Hepatocyte (in vitro differentiated cells): ENCODE results near the gene ENTHD1. TPM values are rescaled to one million over a fixed set of nuclear protein-coding genes. Genes with fewer than 3 reads are reported as not detected.

ENCODE experiments used
- DNase-seq: peaks from one replicate; pipeline ENCODE4 v3.0.0-alpha.2; 2016; ENCODE audit warnings: low spot score
- H2AFZ ChIP-seq: fragments of 200-600 bp; sonication (generic); 2 replicates; pipeline ENCODE4 v1.6.0; 2016; ENCODE audit warnings: antibody characterized with exemption, mild to moderate bottlenecking
- H3K27ac ChIP-seq: fragments of 200-600 bp; sonication (generic); 2 replicates; pipeline ENCODE4 v1.5.1; 2016; ENCODE audit warnings: mild to moderate bottlenecking
- H3K27me3 ChIP-seq: fragments of 200-600 bp; sonication (generic); 2 replicates; pipeline ENCODE4 v1.6.1; 2016
- H3K36me3 ChIP-seq: fragments of 200-600 bp; sonication (generic); replicated peaks from 2 replicates; pipeline ENCODE4 v1.5.1; 2016; ENCODE audit warnings: low read depth; ENCODE audit not compliant: insufficient read depth
- H3K4me1 ChIP-seq: fragments of 200-600 bp; sonication (generic); 2 replicates; pipeline ENCODE4 v1.5.1; 2016; ENCODE audit warnings: mild to moderate bottlenecking, moderate library complexity; ENCODE audit not compliant: insufficient read depth
- H3K4me2 ChIP-seq: fragments of 200-600 bp; sonication (generic); 2 replicates; pipeline ENCODE4 v1.6.0; 2016
- H3K4me3 ChIP-seq: fragments of 200-600 bp; sonication (generic); 2 replicates; pipeline ENCODE4 v1.5.1; 2016; ENCODE audit warnings: mild to moderate bottlenecking
- H3K79me2 ChIP-seq: fragments of 200-600 bp; sonication (generic); 2 replicates; pipeline ENCODE4 v1.6.0; 2017; ENCODE audit warnings: mild to moderate bottlenecking
- H3K9me2 ChIP-seq: fragments of 200-600 bp; sonication (generic); replicated peaks from 2 replicates; pipeline ENCODE4 v1.6.0; 2017; ENCODE audit warnings: mild to moderate bottlenecking; ENCODE audit not compliant: insufficient read depth
- H3K9me3 ChIP-seq: fragments of 200-600 bp; sonication (generic); 2 replicates; pipeline ENCODE4 v1.5.1; 2016; ENCODE audit warnings: low read depth, mild to moderate bottlenecking
- H4K20me1 ChIP-seq: fragments of 200-600 bp; sonication (generic); 2 replicates; pipeline ENCODE4 v1.6.0; 2016; ENCODE audit warnings: mild to moderate bottlenecking; ENCODE audit not compliant: insufficient read depth, poor library complexity, severe bottlenecking
- CTCF ChIP-seq: fragments of 200-600 bp; sonication (generic); IDR thresholded peaks from 2 replicates; pipeline ENCODE4 v1.5.1; 2016; ENCODE audit warnings: antibody characterized with exemption, mild to moderate bottlenecking; ENCODE audit not compliant: poor library complexity
- EZH2 ChIP-seq: fragments of 200-600 bp; sonication (generic); IDR thresholded peaks from 2 replicates; pipeline ENCODE4 v1.6.1; 2016; ENCODE audit warnings: antibody characterized with exemption, mild to moderate bottlenecking, borderline replicate concordance
- EZH2phosphoT487 ChIP-seq: fragments of 200-600 bp; sonication (generic); IDR thresholded peaks from one replicate; pipeline ENCODE4 v1.6.1; 2018; ENCODE audit warnings: antibody characterized with exemption, mild to moderate bottlenecking, low read depth, moderate library complexity; ENCODE audit not compliant: unreplicated experiment, severe bottlenecking
- WGBS: methylation state at CpG from one replicate; pipeline ENCODE4 v1.1.6; 2016; ENCODE audit warnings: low lambda C conversion rate; ENCODE audit errors: missing lambda C conversion rate; 5-methylcytosine and 5-hydroxymethylcytosine counted together
- polyA plus RNA-seq: library from polyadenylated mRNA; unstranded; fragments of >200 nt; fragmentation: Nextera tagmentation; extraction: Ambion mirVana; gene quantifications from 2 replicates; pipeline ENCODE4 v1.2.1, GENCODE V29; 2016
- total RNA-seq: library from RNA; depleted of rRNA; stranded (reverse); fragments of >200 nt; gene quantifications from 2 replicates; pipeline ENCODE4 v1.2.3, GENCODE V29; 2014

ENTHD1 gene
- total and polyA plus RNA-seq, 2 experiments from 2014 or later, result not detected

- H3K4me2 ChIP-seq, result no peak overlapping the region
- DNase-seq, result no peak
- no peaks in the 10 kb centered on the region for H3K9me2 ChIP-seq
- H3K9me3 ChIP-seq, result no peaks in the 10 kb centered on the region
- no peaks in the 10 kb centered on the region for H4K20me1 ChIP-seq
- no peak for TF ChIP-seq CTCF
- no peak for TF ChIP-seq EZH2
- no peak for TF ChIP-seq EZH2phosphoT487
- H3K36me3 ChIP-seq, result no peaks in the 10 kb centered on the region
- peaks cover 7% of the 10 kb centered on the region for H3K4me1 ChIP-seq
- H3K27ac ChIP-seq, result no peak overlapping the region
- no peak overlapping the region for H3K4me3 ChIP-seq
- H2AFZ ChIP-seq, result no peak overlapping the region
- no peaks in the 10 kb centered on the region for H3K79me2 ChIP-seq
- WGBS, result 71% methylated on average over 15 of the region's 15 CpGs
- no peaks in the 10 kb centered on the region for H3K27me3 ChIP-seq
Measured at GRCh38 chr22:39719559-39720450, 173.8 kb downstream of the ENTHD1 start.

GRCh38 chr22:39718921-39719475, 174.6 kb downstream of the ENTHD1 start:
- 93% methylated on average over 8 of the region's 8 CpGs for WGBS
- no peaks in the 10 kb centered on the region for H3K79me2 ChIP-seq

GRCh38 chr22:39718206-39718605, 175.4 kb downstream of the ENTHD1 start:
- DNase-seq, result no peak
- Histone ChIP-seq H3K4me3 (no peak overlapping the region), H3K79me2 (no peaks in the 10 kb centered on the region), H3K27ac (no peak overlapping the region), H3K36me3 (no peaks in the 10 kb centered on the region), H3K9me3 (no peaks in the 10 kb centered on the region), H3K27me3 (no peaks in the 10 kb centered on the region), H3K9me2 (no peaks in the 10 kb centered on the region), H3K4me1 (peaks cover 2% of the 10 kb centered on the region), H2AFZ (no peak overlapping the region), H4K20me1 (no peaks in the 10 kb centered on the region), H3K4me2 (no peak overlapping the region)
- TF ChIP-seq EZH2 (no peak), EZH2phosphoT487 (no peak), CTCF (no peak)
- WGBS, result 95% methylated on average over 7 of the region's 7 CpGs

More at GRCh38 chr22:39718921-39719475, 174.6 kb downstream of the ENTHD1 start:
- no peaks in the 10 kb centered on the region for H3K27me3 ChIP-seq
- H3K36me3 ChIP-seq, result no peaks in the 10 kb centered on the region
- H3K4me2 ChIP-seq, result no peak overlapping the region
- H3K4me3 ChIP-seq, result no peak overlapping the region
- H2AFZ ChIP-seq, result no peak overlapping the region
- peaks cover 4% of the 10 kb centered on the region for H3K4me1 ChIP-seq
- DNase-seq, result no peak
- no peaks in the 10 kb centered on the region for H4K20me1 ChIP-seq
- no peaks in the 10 kb centered on the region for H3K9me2 ChIP-seq
- H3K27ac ChIP-seq, result no peak overlapping the region
- TF ChIP-seq EZH2phosphoT487, result no peak
- TF ChIP-seq CTCF, result no peak
- TF ChIP-seq EZH2, result no peak
- no peaks in the 10 kb centered on the region for H3K9me3 ChIP-seq
